Astrocyte of the cerebellum (primary cell): ENCODE data around the gene FAF1.

ENCODE experiments used
- DNase-seq: peaks from one replicate; pipeline ENCODE4 v3.0.0-alpha.2; 2011; ENCODE audit warnings: low read depth
- H3K4me3 ChIP-seq: 2 replicates; pipeline ENCODE4 v1.5.1; 2011; ENCODE audit warnings: mild to moderate bottlenecking, low read depth, low read length, moderate library complexity
- CTCF ChIP-seq: IDR thresholded peaks from 2 replicates; pipeline ENCODE4 v1.5.1; 2012; ENCODE audit warnings: low read length, low read depth, moderate library complexity, mild to moderate bottlenecking; ENCODE audit errors: missing control alignments
- in situ Hi-C: cut with HindIII; loops from 2 replicates; pipeline ENCODE4 v1.10.0; 2017; ENCODE audit warnings: low sequenced_read_pairs

The FAF1 gene

GRCh38 chr1:50450861-50451653 is 509.0 kb downstream of the FAF1 start:
- in situ Hi-C loops: no loop called here
- no peak overlapping the region for H3K4me3 ChIP-seq
- TF ChIP-seq CTCF: no peak
- DNase-seq: no peak

GRCh38 chr1:50447961-50448360 is 512.1 kb downstream of the FAF1 start:
- H3K4me3 ChIP-seq: no peak overlapping the region
- in situ Hi-C loops: no loop called here
- TF ChIP-seq CTCF: no peak
- no peak for DNase-seq

- in situ Hi-C loops: no loop called here
- no peak for TF ChIP-seq CTCF
- DNase-seq: no peak
- H3K4me3 ChIP-seq: no peak overlapping the region
Observed at GRCh38 chr1:50441183-50441582, 518.9 kb downstream of the FAF1 start.

GRCh38 chr1:50438945-50439344 is 521.1 kb downstream of the FAF1 start:
- in situ Hi-C loops: no loop called here
- no peak overlapping the region for H3K4me3 ChIP-seq
- no peak for DNase-seq
- TF ChIP-seq CTCF: no peak

- DNase-seq: no peak
- no peak for TF ChIP-seq CTCF
- H3K4me3 ChIP-seq: no peak overlapping the region
- in situ Hi-C loops: no loop called here
Observed at GRCh38 chr1:50436489-50436888, 523.6 kb downstream of the FAF1 start.

GRCh38 chr1:50430010-50430405 is 530.1 kb downstream of the FAF1 start:
- no peak overlapping the region for H3K4me3 ChIP-seq
- no peak for TF ChIP-seq CTCF
- no peak for DNase-seq
- in situ Hi-C loops: no loop called here
